ENCODE results near the gene CABLES1. TPM values are rescaled to one million over a fixed set of nuclear protein-coding genes. Genes with fewer than 3 reads are reported as not detected.

The CABLES1 gene
- total and polyA plus RNA-seq, 2 experiments from 2014 or later = 3.8 to 4.1 TPM

DNA sequence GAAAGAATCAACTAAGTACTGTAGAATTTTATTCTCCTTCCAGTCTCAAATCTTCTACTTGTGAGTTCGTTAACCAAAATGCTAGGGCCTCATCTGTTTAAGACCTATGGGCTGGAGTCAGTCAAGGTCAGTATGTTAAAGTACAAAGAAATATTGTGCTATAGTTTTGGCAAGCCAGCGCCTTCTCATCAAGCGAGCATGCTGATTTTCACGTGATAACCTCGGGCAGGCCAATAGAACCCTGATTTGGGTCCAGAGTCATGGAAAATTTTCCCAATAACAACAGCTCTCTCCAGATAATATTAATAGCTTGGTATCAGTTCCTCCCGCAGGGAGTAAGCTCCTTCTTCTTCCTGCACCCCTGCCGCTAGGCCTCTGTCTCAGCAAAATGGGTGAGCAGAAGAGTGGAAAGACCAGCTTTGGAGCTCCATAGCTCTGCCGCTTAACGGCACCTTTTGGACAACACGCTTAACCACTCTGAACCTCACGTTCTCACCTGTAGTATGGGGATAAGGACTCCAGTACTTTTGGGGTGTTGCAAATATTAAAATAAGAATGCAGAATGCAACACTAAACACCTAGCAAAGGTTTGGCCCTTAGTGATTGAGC, 11.7 kb downstream of the CABLES1 start:
- DNase-seq (ENCODE audit: low read depth in 1 of 2, low spot score in 1 of 2) = no peak
- peaks cover 24% of the 10 kb centered on the region for H3K4me1 ChIP-seq (ENCODE audit: low read depth)
- no peak overlapping the region for H3K4me3 ChIP-seq
- H3K27me3 ChIP-seq = no peaks in the 10 kb centered on the region
- H3K27ac ChIP-seq = no peak overlapping the region
- no peaks in the 10 kb centered on the region for H3K36me3 ChIP-seq
- no peaks in the 10 kb centered on the region for H3K9me3 ChIP-seq (ENCODE audit: low read depth)
- TF ChIP-seq, protein P1, sequence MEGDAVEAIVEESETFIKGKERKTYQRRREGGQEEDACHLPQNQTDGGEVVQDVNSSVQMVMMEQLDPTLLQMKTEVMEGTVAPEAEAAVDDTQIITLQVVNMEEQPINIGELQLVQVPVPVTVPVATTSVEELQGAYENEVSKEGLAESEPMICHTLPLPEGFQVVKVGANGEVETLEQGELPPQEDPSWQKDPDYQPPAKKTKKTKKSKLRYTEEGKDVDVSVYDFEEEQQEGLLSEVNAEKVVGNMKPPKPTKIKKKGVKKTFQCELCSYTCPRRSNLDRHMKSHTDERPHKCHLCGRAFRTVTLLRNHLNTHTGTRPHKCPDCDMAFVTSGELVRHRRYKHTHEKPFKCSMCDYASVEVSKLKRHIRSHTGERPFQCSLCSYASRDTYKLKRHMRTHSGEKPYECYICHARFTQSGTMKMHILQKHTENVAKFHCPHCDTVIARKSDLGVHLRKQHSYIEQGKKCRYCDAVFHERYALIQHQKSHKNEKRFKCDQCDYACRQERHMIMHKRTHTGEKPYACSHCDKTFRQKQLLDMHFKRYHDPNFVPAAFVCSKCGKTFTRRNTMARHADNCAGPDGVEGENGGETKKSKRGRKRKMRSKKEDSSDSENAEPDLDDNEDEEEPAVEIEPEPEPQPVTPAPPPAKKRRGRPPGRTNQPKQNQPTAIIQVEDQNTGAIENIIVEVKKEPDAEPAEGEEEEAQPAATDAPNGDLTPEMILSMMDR (IDR thresholded peaks at IDR 0.05; ENCODE audit: low read depth, low read length) = no peak

DNA sequence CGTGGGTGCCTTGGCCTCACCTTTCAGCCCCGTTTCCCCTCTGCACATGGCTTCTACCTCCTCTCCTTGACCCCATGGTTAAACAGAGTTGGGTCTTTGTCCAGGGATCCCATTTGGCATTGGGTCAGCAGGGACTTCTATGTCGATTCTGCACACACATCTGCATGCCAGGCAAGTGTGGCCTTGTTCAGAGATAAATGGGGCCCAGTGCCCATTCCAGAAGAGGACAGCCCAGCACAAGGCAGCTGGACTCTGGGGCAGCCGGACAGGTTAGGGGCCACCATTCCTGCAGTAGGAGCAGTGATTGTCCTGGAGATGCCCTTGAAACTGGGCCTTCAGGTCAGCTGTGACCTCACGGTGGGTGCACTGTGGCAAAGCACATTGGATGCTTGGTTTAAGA, 13.1 kb downstream of the CABLES1 start:
- Histone ChIP-seq H3K27me3 (no peaks in the 10 kb centered on the region), H3K4me1 (ENCODE audit: low read depth) (peaks cover 14% of the 10 kb centered on the region)
- DNase-seq (ENCODE audit: low read depth in 1 of 2, low spot score in 1 of 2) = no peak

DNA sequence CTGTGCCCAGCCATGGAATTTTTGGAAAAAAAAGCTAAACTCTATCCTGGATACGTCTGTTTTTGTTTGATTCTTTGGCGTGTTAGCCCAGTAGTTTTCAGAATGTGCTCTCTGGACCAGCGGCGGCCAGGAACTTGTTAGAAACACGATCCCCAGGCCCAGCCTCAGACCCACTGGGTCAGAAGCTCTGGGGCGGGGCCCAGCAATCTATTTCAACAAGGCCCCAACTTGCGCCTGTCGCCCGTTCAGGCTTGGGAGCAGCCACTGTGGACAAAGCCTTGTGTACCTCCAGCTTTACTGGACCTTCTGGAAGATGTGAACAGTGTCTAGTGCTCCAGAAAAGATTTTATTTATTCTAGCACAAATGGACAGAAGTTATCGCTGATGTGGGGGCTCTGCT, 14.3 kb downstream of the CABLES1 start:
- no peaks in the 10 kb centered on the region for H3K36me3 ChIP-seq
- no peak overlapping the region for H3K4me3 ChIP-seq
- no peaks in the 10 kb centered on the region for H3K27me3 ChIP-seq
- H3K4me1 ChIP-seq (ENCODE audit: low read depth) = peaks cover 3% of the 10 kb centered on the region
- H3K9me3 ChIP-seq (ENCODE audit: low read depth) = no peaks in the 10 kb centered on the region
- TF ChIP-seq, protein P1 (IDR thresholded peaks at IDR 0.05; ENCODE audit: low read depth, low read length) = no peak
- DNase-seq (ENCODE audit: low read depth in 1 of 2, low spot score in 1 of 2) = no peak
- no peak overlapping the region for H3K27ac ChIP-seq

More for the DNA sequence above, 13.1 kb downstream of the CABLES1 start:
- TF ChIP-seq, protein P1 (IDR thresholded peaks at IDR 0.05; ENCODE audit: low read depth, low read length) = no peak
- Histone ChIP-seq H3K27ac (no peak overlapping the region), H3K9me3 (ENCODE audit: low read depth) (no peaks in the 10 kb centered on the region), H3K4me3 (no peak overlapping the region), H3K36me3 (no peaks in the 10 kb centered on the region)

DNA sequence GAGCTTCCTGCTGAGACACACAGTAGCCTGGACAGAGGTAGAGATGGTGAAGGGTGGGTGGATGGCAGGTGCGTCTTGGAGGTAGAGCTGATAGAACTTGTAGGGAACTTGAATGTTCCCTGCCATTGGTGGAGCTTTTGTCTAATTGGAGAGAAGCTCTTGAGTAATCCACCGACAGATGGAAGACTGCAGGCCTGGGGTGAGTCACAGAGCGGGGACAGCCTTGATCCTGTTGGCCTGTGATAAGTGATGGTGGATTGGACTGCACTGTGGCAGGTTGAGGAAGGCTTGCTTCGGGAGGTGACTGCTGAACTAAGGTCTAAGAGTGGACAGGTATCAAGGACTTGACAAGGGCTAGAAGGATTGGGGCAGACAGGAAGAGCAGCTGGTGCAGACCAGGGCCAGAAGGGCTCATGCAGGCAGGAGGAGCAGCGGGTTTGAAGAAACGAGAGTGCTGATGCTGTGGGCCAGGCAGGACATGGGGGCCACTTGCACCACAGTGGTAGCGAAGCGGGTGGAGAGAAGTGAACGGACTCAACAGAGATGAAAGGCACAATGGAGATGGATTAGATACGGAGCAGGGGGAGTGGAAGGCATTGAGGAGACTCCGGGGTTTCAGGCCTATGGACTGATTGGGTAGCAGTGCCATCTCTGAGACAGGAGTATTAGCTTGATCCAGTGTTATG, 16.3 kb downstream of the CABLES1 start:
- DNase-seq (ENCODE audit: low read depth in 1 of 2, low spot score in 1 of 2) = no peak
- Histone ChIP-seq H3K36me3 (no peaks in the 10 kb centered on the region), H3K27me3 (no peaks in the 10 kb centered on the region), H3K4me3 (no peak overlapping the region), H3K9me3 (ENCODE audit: low read depth) (no peaks in the 10 kb centered on the region), H3K4me1 (ENCODE audit: low read depth) (peaks cover 3% of the 10 kb centered on the region), H3K27ac (no peak overlapping the region)
- TF ChIP-seq, protein P1 (IDR thresholded peaks at IDR 0.05; ENCODE audit: low read depth, low read length) = no peak

DNA sequence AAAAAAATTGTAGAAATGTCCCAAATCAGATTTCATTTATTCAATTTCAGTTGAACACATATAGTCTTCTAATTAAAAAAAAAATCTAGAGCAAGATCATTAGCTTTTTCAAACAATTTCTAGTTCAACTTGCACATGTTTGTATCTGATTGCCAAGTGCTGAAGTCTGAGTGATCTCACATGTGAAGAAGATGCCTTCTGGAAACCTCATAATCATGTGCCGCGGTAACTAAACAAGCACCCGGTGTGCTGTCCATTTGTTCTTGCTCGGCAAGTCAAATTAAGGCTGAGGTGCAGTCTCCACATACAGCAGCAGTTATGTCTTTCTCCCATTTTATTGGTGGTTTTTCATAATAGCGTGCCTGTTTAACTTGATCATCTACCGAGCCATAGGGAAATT, 18.7 kb downstream of the CABLES1 start:
- no peaks in the 10 kb centered on the region for H3K27me3 ChIP-seq
- H3K27ac ChIP-seq = no peak overlapping the region
- no peak for DNase-seq (ENCODE audit: low read depth in 1 of 2, low spot score in 1 of 2)
- TF ChIP-seq, protein P1 (IDR thresholded peaks at IDR 0.05; ENCODE audit: low read depth, low read length) = no peak
- no peak overlapping the region for H3K4me3 ChIP-seq
- H3K36me3 ChIP-seq = no peaks in the 10 kb centered on the region
- no peaks in the 10 kb centered on the region for H3K9me3 ChIP-seq (ENCODE audit: low read depth)
- H3K4me1 ChIP-seq (ENCODE audit: low read depth) = no peaks in the 10 kb centered on the region
